ENCODE results near the gene IP6K3.

The IP6K3 gene

GRCh38 chr6:33686225-33686924, 60.3 kb downstream of the IP6K3 start:
- no peak for DNase-seq

DNA sequence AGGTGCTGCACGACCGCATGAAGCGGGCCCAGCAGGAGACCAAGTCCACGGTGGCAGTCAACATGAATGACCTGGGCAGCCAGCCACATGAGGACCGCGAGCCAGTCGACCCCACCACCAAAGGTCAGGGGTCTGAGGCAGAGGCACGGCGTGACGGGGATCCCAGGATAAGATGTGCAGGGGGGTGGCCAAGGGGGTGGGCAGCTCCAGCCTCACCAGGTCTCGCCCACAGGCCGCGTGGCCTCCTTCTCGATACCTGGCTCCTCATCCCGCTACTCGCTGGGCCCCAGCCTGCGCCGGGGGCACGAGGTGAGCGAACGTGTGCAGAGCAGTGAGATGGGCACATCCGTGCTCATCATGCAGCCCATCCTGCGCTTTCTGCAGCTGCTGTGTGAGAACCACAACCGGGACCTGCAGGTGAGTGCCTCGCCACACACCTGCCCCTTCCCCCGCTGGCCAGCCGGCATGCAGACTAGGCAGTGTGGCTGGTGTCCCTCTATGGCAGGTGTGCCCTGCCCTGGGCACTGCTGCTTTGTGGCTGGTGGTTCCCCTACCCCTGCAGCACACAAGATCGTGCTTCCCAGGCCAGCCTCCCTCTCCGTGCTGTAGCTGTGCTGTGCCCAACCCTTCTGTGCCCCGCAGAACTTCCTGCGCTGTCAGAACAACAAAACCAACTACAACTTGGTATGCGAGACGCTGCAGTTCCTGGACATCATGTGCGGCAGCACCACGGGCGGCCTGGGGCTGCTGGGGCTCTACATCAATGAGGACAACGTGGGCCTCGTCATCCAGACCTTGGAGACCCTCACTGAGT, 61.1 kb downstream of the IP6K3 start:
- DNase-seq, result no peak

- DNase-seq, result no peak
Observed at GRCh38 chr6:33684983-33685382, 61.7 kb downstream of the IP6K3 start.

DNA sequence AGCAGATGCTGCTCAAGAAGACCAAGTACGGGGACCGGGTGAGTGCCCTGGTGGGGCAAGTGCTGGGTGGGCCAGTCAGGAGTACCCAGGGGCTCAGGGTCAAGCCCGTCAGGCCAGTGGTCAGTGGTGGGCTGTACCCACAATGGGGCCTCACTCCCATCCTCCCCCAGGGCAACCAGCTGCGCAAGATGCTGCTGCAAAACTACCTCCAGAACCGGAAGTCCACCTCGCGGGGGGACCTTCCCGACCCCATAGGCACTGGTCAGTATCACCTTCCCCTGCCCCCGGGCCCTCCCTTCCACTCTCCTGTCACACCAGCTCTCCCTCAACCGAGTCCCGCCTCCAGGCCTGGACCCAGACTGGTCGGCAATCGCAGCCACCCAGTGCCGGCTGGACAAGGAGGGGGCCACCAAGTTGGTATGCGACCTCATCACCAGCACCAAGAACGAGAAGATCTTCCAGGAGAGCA, 62.2 kb downstream of the IP6K3 start:
- DNase-seq, result no peak

GRCh38 chr6:33683576-33684427, 62.9 kb downstream of the IP6K3 start:
- no peak for DNase-seq

GRCh38 chr6:33683051-33683571, 63.6 kb downstream of the IP6K3 start:
- no peak for DNase-seq

DNA sequence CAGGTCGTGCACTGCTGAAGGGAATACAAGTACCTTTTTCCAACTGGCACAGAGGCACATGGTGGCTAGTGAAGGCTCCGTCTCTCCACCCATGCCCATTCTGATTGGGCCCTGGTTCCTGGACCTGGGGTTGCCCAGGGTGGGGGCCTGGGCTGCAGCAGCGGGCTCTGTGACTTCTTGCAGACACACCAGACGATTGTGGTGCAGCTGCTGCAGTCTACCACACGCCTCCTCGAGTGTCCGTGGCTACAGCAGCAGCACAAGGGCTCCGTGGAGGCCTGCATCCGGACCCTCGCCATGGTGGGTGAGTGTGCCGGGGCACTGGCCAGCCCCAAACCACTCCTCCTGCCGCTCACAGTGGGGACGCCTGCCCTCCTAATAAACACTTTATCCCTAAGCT, 64.4 kb downstream of the IP6K3 start:
- no peak for DNase-seq

DNA sequence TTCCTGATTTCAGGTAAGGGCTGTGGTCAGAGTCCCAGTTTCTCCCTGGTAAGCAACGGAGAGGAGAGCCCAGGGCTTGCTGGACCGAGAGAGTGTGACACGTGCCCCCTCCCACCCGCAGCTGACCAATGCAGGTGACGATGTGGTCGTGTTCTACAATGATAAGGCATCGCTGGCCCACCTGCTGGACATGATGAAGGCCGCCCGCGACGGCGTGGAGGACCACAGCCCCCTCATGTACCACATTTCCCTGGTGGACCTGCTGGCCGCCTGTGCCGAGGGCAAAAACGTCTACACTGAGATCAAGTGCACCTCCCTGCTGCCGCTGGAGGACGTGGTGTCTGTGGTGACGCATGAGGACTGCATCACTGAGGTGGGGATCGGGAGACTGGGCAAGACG, 66.9 kb downstream of the IP6K3 start:
- no peak for DNase-seq

- DNase-seq, result no peak
Observed at GRCh38 chr6:33678932-33679490, 67.7 kb downstream of the IP6K3 start.

DNA sequence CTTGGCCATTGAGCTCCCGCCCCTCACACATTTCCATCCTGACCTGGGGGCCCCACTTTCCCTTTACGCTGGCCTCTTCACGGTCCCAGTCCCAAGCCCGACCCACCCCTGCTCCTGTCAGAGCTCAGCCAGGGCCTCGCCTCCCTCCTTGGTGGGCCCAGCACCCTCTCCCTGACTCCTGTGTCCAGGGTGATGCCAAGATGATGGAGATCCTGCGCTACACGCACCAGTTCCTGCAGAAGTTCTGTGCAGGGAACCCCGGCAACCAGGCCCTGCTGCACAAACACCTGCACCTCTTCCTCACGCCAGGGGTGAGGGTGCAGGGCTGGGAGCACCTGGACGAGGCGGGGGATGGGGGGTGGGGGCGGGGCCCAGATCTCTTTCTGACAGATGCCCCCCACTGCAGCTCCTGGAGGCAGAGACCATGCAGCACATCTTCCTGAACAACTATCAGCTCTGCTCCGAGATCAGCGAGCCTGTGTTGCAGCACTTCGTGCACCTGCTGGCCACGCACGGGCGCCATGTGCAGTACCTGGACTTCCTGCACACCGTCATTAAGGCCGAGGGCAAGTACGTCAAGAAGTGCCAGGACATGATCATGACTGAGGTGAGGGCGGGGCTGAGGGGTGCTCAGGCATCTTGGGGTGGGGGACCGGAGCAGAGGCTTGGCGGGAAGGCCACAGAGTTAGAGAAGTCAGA, 68.3 kb downstream of the IP6K3 start:
- no peak for DNase-seq

- no peak for DNase-seq
Observed at GRCh38 chr6:33677689-33678088, 69.0 kb downstream of the IP6K3 start.

DNA sequence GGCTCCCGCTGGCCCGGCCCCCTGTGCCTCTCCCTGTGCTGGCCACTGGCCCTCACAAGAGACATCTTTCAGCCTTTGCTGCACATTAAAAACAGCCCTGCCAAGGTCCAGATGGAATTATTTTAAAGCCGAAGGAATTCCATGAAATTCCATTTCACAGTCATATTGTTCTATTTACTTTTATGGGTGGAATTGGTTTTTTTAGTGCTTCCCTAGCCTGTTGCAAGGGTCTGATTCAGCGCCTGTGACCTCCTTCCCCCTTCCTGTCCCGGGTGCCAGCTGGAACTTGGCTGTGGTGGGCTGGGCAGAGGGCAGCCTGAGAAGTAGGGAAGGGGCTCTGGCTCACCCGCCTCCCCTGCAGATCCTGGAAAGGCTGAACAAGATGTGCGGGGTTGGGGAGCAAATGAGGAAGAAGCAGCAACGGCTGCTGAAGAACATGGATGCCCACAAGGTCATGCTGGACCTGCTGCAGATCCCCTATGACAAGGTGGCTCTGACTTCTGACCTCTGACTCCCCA, 69.5 kb downstream of the IP6K3 start:
- DNase-seq, result no peak

DNA sequence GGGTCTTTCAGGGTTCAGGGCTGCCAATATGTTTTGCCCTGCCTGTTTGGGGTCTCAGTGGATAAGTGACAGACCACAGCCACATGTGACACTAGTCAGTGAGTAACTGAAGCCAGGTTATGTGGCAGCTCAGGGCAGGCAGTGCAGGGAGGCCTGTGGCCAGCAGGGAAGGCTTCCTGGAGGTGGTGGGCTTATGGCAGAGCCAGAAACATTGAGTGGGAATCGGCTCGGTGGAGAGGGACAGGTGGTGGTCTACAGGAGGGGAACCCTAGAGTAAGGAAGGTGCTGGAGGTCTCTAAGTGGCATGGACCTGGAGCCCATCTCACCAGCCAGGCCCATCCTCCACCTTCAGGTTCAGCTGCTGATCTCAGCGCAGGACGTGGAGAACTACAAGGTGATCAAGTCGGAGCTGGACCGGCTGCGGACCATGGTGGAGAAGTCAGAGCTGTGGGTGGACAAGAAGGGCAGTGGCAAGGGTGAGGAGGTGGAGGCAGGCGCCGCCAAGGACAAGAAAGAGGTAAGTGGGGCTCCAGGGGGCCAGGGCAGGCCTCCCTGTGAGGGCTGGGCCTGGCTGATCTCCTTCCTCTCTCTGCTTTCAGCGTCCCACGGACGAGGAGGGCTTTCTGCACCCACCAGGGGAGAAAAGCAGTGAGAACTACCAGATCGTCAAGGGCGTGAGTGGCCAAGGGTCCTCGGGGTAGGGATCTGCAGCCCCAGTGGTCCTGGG, 70.1 kb downstream of the IP6K3 start:
- DNase-seq, result no peak

DNA sequence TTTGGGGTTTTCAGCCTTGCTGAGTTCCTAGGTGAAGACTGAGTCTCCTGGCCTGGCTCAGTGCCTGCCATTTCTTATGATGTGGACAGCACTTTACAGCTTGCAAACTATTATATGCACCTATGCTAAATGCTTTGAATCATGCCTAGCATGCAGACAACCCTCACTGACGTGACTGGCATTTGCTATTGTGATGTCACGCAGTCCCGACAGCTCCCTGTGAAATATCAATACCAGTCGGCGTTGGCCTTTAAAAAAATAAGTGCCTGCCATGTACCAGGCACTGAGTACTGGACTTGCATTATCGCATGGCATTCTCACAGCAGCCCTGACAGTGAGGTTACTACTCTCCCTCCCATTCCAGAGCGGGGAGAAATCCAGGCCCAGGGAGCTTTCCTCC, 70.7 kb downstream of the IP6K3 start:
- DNase-seq, result no peak

GRCh38 chr6:33673851-33674250, 72.9 kb downstream of the IP6K3 start:
- no peak for DNase-seq

DNA sequence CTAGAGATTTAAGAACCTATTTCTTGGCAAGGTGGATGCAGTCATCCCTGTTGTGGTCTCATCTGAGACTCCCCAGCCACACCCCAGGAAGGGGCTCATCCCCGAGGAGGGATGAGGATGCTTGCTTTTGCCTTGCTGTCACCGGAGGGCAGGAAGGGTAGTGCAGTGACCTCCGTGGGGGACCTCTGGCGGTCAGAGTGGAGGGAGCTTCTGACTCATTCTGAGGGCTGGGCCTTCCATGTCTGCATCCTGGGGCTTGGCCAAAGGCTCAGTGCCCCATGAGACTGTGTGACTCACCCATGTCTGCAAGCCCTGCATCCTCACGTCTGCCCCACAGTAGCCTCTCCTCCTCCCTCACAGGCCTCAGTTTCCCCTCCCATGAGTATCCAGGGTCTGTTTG, 73.9 kb downstream of the IP6K3 start:
- DNase-seq, result no peak

DNA sequence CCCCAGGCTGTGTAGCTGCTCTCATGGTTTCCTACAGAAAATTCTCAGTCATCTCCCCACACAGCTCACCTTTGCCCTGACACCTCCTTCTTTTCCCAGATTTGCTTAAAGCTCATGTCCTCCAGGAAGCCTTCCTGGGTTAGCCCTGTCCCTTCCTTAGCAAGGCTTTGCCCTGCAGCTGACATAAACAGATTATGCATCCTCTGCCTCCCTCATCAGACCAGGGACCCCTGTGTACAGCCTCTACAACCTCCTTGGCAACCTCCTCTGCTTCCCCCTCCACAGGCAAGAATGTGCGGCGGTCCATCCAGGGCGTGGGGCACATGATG, 75.0 kb downstream of the IP6K3 start:
- DNase-seq, result no peak

All from DMS153 (cell line).